Stimulated activated CD4-positive, alpha-beta T cell treated with anti-CD3 and anti-CD28 coated beads, Interleukin-4, amount 100 ng/mL, for 1 hour (primary cell): ENCODE results near the gene FBXO31.

Source experiments
- DNase-seq: peaks from one replicate; pipeline ENCODE4 v3.0.0-alpha.2; 2020

The FBXO31 gene

GRCh38 chr16:87361916-87362619 is 21.5 kb downstream of the FBXO31 start:
- DNase-seq: no peak

- DNase-seq: no peak
These were observed 22.5 kb downstream of the FBXO31 start for GRCh38 chr16:87360862-87361610.

GRCh38 chr16:87359121-87359520 is 24.5 kb downstream of the FBXO31 start:
- no peak for DNase-seq

- no peak for DNase-seq
These were observed 24.9 kb downstream of the FBXO31 start for GRCh38 chr16:87358696-87359095.

GRCh38 chr16:87358250-87358649 is 25.3 kb downstream of the FBXO31 start:
- DNase-seq: no peak

GRCh38 chr16:87356491-87356853 is 27.1 kb downstream of the FBXO31 start:
- DNase-seq: no peak

GRCh38 chr16:87353613-87354012 is 30.0 kb downstream of the FBXO31 start:
- DNase-seq: no peak

GRCh38 chr16:87352818-87353217 is 30.8 kb downstream of the FBXO31 start:
- no peak for DNase-seq

GRCh38 chr16:87351320-87351698 is 32.3 kb downstream of the FBXO31 start:
- DNase-seq: no peak

GRCh38 chr16:87350681-87351319 is 32.8 kb downstream of the FBXO31 start:
- DNase-seq: no peak

GRCh38 chr16:87350031-87350430 is 33.5 kb downstream of the FBXO31 start:
- DNase-seq: no peak

GRCh38 chr16:87348616-87349157 is 34.9 kb downstream of the FBXO31 start:
- no peak for DNase-seq

- no peak for DNase-seq
These were observed 35.5 kb downstream of the FBXO31 start for GRCh38 chr16:87347932-87348615.

GRCh38 chr16:87346517-87347060 is 37.0 kb downstream of the FBXO31 start:
- DNase-seq: no peak

GRCh38 chr16:87345726-87346424 is 37.7 kb downstream of the FBXO31 start:
- no peak for DNase-seq

GRCh38 chr16:87344931-87345631 is 38.5 kb downstream of the FBXO31 start:
- DNase-seq: peak; percentile 48

GRCh38 chr16:87344165-87344930 is 39.2 kb downstream of the FBXO31 start:
- no peak for DNase-seq

- no peak for DNase-seq
These were observed 39.9 kb downstream of the FBXO31 start for GRCh38 chr16:87343753-87344050.

- DNase-seq: no peak
These were observed 40.4 kb downstream of the FBXO31 start for GRCh38 chr16:87342978-87343752.

- no peak for DNase-seq
These were observed 41.1 kb downstream of the FBXO31 start for GRCh38 chr16:87342504-87342903.
